Fibroblast of peridontal ligament (primary cell): ENCODE results near the gene KSR1.
"Not testable (repeated sequence)": the region's sequence is repeated elsewhere in the genome, so short reads cannot be mapped to it uniquely, and the experiment has no call there.

Source experiments
- DNase-seq: peaks from one replicate; pipeline ENCODE4 v3.0.0-alpha.2; 2010; ENCODE audit errors: extremely low read depth

KSR1 gene

GRCh38 chr17:27494192-27495091, 38.2 kb downstream of the KSR1 start:
- DNase-seq = peak; percentile 27

- DNase-seq = no peak
Measured at GRCh38 chr17:27495460-27495859, 39.2 kb downstream of the KSR1 start.

- DNase-seq = no peak
Measured at GRCh38 chr17:27496005-27496404, 39.8 kb downstream of the KSR1 start.

GRCh38 chr17:27496437-27496943, 40.2 kb downstream of the KSR1 start:
- no peak for DNase-seq

- DNase-seq = no peak
Measured at GRCh38 chr17:27496971-27497370, 40.7 kb downstream of the KSR1 start.

- DNase-seq = no peak
Measured at GRCh38 chr17:27497696-27498095, 41.4 kb downstream of the KSR1 start.

GRCh38 chr17:27498615-27499309, 42.5 kb downstream of the KSR1 start:
- no peak for DNase-seq

GRCh38 chr17:27499451-27500265, 43.4 kb downstream of the KSR1 start:
- DNase-seq = no peak

GRCh38 chr17:27501338-27501737, 45.1 kb downstream of the KSR1 start:
- DNase-seq = not testable (repeated sequence)

GRCh38 chr17:27502526-27503324, 46.5 kb downstream of the KSR1 start:
- peak; percentile 2 for DNase-seq

GRCh38 chr17:27503611-27504010, 47.4 kb downstream of the KSR1 start:
- DNase-seq = no peak

- DNase-seq = no peak
Measured at GRCh38 chr17:27504188-27504995, 48.1 kb downstream of the KSR1 start.

- no peak for DNase-seq
Measured at GRCh38 chr17:27506348-27507218, 50.3 kb downstream of the KSR1 start.

GRCh38 chr17:27511168-27511883, 55.1 kb downstream of the KSR1 start:
- DNase-seq = no peak

- DNase-seq = no peak
Measured at GRCh38 chr17:27512031-27512430, 55.8 kb downstream of the KSR1 start.

- DNase-seq = no peak
Measured at GRCh38 chr17:27512511-27513346, 56.5 kb downstream of the KSR1 start.

- no peak for DNase-seq
Measured at GRCh38 chr17:27513849-27514248, 57.6 kb downstream of the KSR1 start.
